ENCODE measurements around the gene B4GALNT3.

DNA sequence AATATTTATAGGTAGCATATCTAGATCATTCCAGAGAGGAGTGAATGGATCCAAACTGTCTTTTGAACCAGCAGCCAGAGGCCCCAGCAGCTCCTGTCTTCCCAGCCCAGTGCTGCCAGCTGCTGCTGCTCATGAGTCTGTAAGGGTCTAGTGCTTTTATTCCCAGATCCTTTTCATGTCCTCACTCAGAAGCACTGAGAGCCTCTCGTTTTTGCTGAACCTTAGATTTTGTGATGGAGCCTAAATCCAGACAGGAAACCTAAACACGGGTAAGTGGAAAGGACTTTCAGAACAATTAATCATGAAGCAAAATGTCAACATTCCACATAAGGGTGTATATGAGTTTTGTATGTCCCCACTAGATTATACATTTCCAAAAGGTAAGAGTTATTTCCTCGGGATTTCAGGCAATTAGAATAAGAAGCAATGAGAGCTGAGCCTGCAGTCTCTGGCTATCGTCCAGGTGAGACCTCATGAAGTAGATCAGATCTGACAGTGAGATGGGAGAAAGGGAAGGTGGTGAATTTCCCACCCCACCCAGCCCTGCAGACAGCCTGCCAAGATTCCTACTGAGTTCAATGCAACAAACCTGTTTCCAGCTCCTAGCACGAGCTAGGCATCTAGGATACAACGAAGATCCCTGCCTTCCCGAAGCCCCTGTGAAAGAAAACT, 119.1 kb downstream of the B4GALNT3 start:
- TF ChIP-seq CTCF (conservative IDR thresholded peaks at IDR 0.05 in 1 of 2, IDR thresholded peaks at IDR 0.05 in 1 of 2; ENCODE audit: low read depth in 1 of 2, low read length in 2 of 2) (no peak), EZH2 (IDR thresholded peaks at IDR 0.05; ENCODE audit: low read length, missing control alignments) (no peak)

Data from fibroblast of lung (primary cell).